Keratinocyte (primary cell): Measurements from ENCODE around the gene PCDHGB4. TPM values are rescaled to one million over a fixed set of nuclear protein-coding genes. Genes with fewer than 3 reads are reported as not detected.
"Not testable (repeated sequence)": the region's sequence is repeated elsewhere in the genome, so short reads cannot be mapped to it uniquely, and the experiment has no call there.

Experiments
- DNase-seq: peaks from one replicate; pipeline ENCODE4 v3.0.0-alpha.2; 2011; ENCODE audit warnings: low read depth, missing footprints, low spot score
- FAIRE-seq: peaks from 2 replicates; lab custom pipeline; 2011; peaks lifted over from hg19 to GRCh38; lab: Jason Lieb, UNC
- H2AFZ ChIP-seq: 2 replicates; pipeline ENCODE4 v1.6.0; 2012; ENCODE audit warnings: low read length, control low read depth, inconsistent platforms; ENCODE audit not compliant: control insufficient read depth
- H3K27ac ChIP-seq: 2 replicates; pipeline ENCODE4 v1.5.1; 2011; ENCODE audit warnings: low read length; ENCODE audit not compliant: control insufficient read depth, insufficient read depth
- H3K27me3 ChIP-seq: 3 replicates; pipeline ENCODE4 v1.6.0; 2011; ENCODE audit warnings: low read length; ENCODE audit not compliant: control insufficient read depth, insufficient read depth; ENCODE audit errors: extremely low read depth
- H3K36me3 ChIP-seq, 2 experiments: 2 replicates in 1 of 2; 3 replicates in 1 of 2; pipeline ENCODE4 v1.5.1; 2011; ENCODE audit warnings: low read length in 2 of 2, mild to moderate bottlenecking in 1 of 2; ENCODE audit not compliant: control insufficient read depth in 2 of 2, insufficient read depth in 2 of 2; ENCODE audit errors: extremely low read depth in 1 of 2
- H3K4me1 ChIP-seq: 3 replicates; pipeline ENCODE4 v1.5.1; 2011; ENCODE audit warnings: low read length; ENCODE audit not compliant: control insufficient read depth, insufficient read depth; ENCODE audit errors: extremely low read depth
- H3K4me2 ChIP-seq: 3 replicates; pipeline ENCODE4 v1.6.0; 2011; ENCODE audit warnings: low read depth, low read length; ENCODE audit not compliant: control insufficient read depth, insufficient read depth; ENCODE audit errors: extremely low read depth
- H3K4me3 ChIP-seq, 3 experiments: fragments of 200-600 bp in 1 of 3; sonication (generic) in 1 of 3; 2 replicates in 2 of 3; 3 replicates in 1 of 3; pipeline ENCODE4 v1.5.1; 2011 to 2016; ENCODE audit warnings: low read length in 3 of 3, mild to moderate bottlenecking in 3 of 3, control low read depth in 2 of 3, inconsistent platforms in 1 of 3, low read depth in 1 of 3, mixed read lengths in 1 of 3, mixed run types in 1 of 3, moderate library complexity in 1 of 3; ENCODE audit not compliant: control insufficient read depth in 2 of 3, insufficient read depth in 2 of 3; ENCODE audit errors: extremely low read depth in 1 of 3
- H3K79me2 ChIP-seq: 2 replicates; pipeline ENCODE4 v1.6.0; 2012; ENCODE audit warnings: low read length; ENCODE audit not compliant: control insufficient read depth, insufficient read depth
- H3K9ac ChIP-seq: 3 replicates; pipeline ENCODE4 v1.6.0; 2011; ENCODE audit warnings: low read length; ENCODE audit not compliant: control insufficient read depth, insufficient read depth; ENCODE audit errors: extremely low read depth
- H3K9me1 ChIP-seq: 3 replicates; pipeline ENCODE4 v1.6.0; 2011; ENCODE audit warnings: low read length; ENCODE audit not compliant: control insufficient read depth, insufficient read depth; ENCODE audit errors: extremely low read depth
- H3K9me3 ChIP-seq: 2 replicates; pipeline ENCODE4 v1.5.1; 2012; ENCODE audit warnings: low read depth, low read length; ENCODE audit not compliant: control insufficient read depth
- H4K20me1 ChIP-seq: 3 replicates; pipeline ENCODE4 v1.6.0; 2011; ENCODE audit warnings: low read length; ENCODE audit not compliant: control insufficient read depth, insufficient read depth; ENCODE audit errors: extremely low read depth
- dilution Hi-C: fragments of 300-500 bp; cut with MboI; formaldehyde crosslinking; loops from one replicate; pipeline ENCODE4 v1.7.0; 2020; ENCODE audit warnings: low sequenced_read_pairs; ENCODE audit not compliant: extremely low pct_ligation_motif_present
- polyA plus RNA-seq, 5 experiments: library from polyadenylated mRNA; depleted of rRNA in 3 of 5; stranded (reverse) in 3 of 5; stranded (forward) in 1 of 5; unstranded in 1 of 5; fragments of >200 nt; gene quantifications; 1 replicate in 1 of 5; 2 replicates in 3 of 5; 3 replicates in 1 of 5; pipeline versions ENCODE4 v1.2.1 to v1.2.3, GENCODE V29; 2011 to 2012; ENCODE audit warnings: missing spikeins in 2 of 5, low read depth in 1 of 5, low replicate concordance in 1 of 5
- TF ChIP-seq, protein P1 (sequence below), 3 experiments: IDR thresholded peaks in 1 of 3; conservative IDR thresholded peaks in 1 of 3; optimal IDR thresholded peaks in 1 of 3; 2 replicates in 2 of 3; 3 replicates in 1 of 3; pipeline versions ENCODE3 to v1.5.1; 2011; ENCODE audit warnings: low read length in 3 of 3, mild to moderate bottlenecking in 3 of 3, moderate library complexity in 2 of 3, control low read depth in 1 of 3, inconsistent platforms in 1 of 3; ENCODE audit not compliant: insufficient read depth in 2 of 3; ENCODE audit errors: extremely low read depth in 1 of 3

The PCDHGB4 gene
- polyA plus RNA-seq, 1 donor (not counting 4 experiments of a cell fraction or from before 2014, with no cell fraction given): 1.6 TPM

DNA sequence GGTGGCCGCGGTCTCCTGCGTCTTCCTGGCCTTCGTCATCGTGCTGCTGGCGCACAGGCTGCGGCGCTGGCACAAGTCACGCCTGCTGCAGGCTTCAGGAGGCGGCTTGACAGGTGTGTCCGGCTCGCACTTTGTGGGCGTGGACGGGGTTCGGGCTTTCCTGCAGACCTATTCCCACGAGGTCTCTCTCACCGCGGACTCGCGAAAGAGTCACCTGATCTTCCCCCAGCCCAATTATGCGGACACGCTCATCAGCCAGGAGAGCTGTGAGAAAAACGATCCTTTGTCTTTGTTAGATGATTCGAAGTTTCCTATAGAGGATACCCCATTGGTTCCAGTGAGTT lies 27.7 kb downstream of the PCDHGB4 start:
- FAIRE-seq, dilution Hi-C loops, H3K4me1 ChIP-seq, DNase-seq, H3K9me1 ChIP-seq, H3K79me2 ChIP-seq, H2AFZ ChIP-seq, H4K20me1 ChIP-seq, H3K4me3 ChIP-seq, H3K36me3 ChIP-seq, H3K9ac ChIP-seq, H3K4me2 ChIP-seq, H3K27ac ChIP-seq: not testable (repeated sequence)
- peaks cover 21% of the 10 kb centered on the region for H3K9me3 ChIP-seq
- peaks cover 21% of the 10 kb centered on the region for H3K27me3 ChIP-seq

DNA sequence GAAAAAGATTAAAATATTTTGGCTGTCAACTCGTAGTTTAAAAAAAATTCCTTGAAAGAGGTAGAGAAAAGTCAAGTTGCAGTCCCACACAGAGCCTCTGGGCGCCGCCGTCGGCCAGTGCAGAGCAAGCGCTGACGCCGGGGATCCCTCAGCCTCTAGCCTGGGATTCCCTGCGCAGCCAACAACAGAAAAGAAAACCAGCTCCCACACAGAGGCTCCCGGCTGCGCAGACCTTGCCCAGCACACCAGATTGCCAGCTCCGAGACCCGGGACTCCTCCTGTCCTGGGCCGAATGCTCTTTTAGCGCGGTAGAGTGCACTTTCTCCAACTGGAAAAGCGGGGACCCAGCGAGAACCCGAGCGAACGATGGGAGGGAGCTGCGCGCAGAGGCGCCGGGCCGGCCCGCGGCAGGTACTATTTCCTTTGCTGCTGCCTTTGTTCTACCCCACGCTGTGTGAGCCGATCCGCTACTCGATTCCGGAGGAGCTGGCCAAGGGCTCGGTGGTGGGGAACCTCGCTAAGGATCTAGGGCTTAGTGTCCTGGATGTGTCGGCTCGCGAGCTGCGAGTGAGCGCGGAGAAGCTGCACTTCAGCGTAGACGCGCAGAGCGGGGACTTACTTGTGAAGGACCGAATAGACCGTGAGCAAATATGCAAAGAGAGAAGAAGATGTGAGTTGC lies 30.1 kb downstream of the PCDHGB4 start, which contains the start of gene PCDHGB7:
Gene PCDHGB7, plus strand, starts transcription at position 184 of the 679 bp plus-strand sequence. Its CDS starts 183 bp downstream, at position 367.
- H3K27ac ChIP-seq, H3K4me1 ChIP-seq, H3K79me2 ChIP-seq, FAIRE-seq, H3K9me1 ChIP-seq, H4K20me1 ChIP-seq, DNase-seq, dilution Hi-C loops, H3K36me3 ChIP-seq: not testable (repeated sequence)
- TF ChIP-seq, protein P1, sequence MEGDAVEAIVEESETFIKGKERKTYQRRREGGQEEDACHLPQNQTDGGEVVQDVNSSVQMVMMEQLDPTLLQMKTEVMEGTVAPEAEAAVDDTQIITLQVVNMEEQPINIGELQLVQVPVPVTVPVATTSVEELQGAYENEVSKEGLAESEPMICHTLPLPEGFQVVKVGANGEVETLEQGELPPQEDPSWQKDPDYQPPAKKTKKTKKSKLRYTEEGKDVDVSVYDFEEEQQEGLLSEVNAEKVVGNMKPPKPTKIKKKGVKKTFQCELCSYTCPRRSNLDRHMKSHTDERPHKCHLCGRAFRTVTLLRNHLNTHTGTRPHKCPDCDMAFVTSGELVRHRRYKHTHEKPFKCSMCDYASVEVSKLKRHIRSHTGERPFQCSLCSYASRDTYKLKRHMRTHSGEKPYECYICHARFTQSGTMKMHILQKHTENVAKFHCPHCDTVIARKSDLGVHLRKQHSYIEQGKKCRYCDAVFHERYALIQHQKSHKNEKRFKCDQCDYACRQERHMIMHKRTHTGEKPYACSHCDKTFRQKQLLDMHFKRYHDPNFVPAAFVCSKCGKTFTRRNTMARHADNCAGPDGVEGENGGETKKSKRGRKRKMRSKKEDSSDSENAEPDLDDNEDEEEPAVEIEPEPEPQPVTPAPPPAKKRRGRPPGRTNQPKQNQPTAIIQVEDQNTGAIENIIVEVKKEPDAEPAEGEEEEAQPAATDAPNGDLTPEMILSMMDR (optimal IDR thresholded peaks at IDR 0.05 in 1 of 3, IDR thresholded peaks at IDR 0.05 in 1 of 3, conservative IDR thresholded peaks at IDR 0.05 in 1 of 3; ENCODE audit: extremely low read depth in 1 of 3, insufficient read depth in 2 of 3, low read length in 3 of 3): peak; percentile 55 to 78 (median 66)
- Histone ChIP-seq H3K9me3 (peaks cover 24% of the 10 kb centered on the region), H3K4me2 (peak within 1 kb of the TSS; percentile 44), H3K27me3 (peaks cover 34% of the 10 kb centered on the region), H3K9ac (peak within 1 kb of the TSS; percentile 16), H3K4me3 (peak within 1 kb of the TSS; percentile 36 to 46 (median 43)), H2AFZ (peak within 1 kb of the TSS; percentile 61)
